GM18861 (cell line): ENCODE results near the gene COL6A3.

Experiments used
- ATAC-seq: cut with Tn5 transposase; IDR thresholded peaks from one replicate; pipeline ENCODE4 v1.9.1; 2021; ENCODE audit not compliant: unreplicated experiment

The COL6A3 gene, protein sequence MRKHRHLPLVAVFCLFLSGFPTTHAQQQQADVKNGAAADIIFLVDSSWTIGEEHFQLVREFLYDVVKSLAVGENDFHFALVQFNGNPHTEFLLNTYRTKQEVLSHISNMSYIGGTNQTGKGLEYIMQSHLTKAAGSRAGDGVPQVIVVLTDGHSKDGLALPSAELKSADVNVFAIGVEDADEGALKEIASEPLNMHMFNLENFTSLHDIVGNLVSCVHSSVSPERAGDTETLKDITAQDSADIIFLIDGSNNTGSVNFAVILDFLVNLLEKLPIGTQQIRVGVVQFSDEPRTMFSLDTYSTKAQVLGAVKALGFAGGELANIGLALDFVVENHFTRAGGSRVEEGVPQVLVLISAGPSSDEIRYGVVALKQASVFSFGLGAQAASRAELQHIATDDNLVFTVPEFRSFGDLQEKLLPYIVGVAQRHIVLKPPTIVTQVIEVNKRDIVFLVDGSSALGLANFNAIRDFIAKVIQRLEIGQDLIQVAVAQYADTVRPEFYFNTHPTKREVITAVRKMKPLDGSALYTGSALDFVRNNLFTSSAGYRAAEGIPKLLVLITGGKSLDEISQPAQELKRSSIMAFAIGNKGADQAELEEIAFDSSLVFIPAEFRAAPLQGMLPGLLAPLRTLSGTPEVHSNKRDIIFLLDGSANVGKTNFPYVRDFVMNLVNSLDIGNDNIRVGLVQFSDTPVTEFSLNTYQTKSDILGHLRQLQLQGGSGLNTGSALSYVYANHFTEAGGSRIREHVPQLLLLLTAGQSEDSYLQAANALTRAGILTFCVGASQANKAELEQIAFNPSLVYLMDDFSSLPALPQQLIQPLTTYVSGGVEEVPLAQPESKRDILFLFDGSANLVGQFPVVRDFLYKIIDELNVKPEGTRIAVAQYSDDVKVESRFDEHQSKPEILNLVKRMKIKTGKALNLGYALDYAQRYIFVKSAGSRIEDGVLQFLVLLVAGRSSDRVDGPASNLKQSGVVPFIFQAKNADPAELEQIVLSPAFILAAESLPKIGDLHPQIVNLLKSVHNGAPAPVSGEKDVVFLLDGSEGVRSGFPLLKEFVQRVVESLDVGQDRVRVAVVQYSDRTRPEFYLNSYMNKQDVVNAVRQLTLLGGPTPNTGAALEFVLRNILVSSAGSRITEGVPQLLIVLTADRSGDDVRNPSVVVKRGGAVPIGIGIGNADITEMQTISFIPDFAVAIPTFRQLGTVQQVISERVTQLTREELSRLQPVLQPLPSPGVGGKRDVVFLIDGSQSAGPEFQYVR (N-terminal part only)

DNA sequence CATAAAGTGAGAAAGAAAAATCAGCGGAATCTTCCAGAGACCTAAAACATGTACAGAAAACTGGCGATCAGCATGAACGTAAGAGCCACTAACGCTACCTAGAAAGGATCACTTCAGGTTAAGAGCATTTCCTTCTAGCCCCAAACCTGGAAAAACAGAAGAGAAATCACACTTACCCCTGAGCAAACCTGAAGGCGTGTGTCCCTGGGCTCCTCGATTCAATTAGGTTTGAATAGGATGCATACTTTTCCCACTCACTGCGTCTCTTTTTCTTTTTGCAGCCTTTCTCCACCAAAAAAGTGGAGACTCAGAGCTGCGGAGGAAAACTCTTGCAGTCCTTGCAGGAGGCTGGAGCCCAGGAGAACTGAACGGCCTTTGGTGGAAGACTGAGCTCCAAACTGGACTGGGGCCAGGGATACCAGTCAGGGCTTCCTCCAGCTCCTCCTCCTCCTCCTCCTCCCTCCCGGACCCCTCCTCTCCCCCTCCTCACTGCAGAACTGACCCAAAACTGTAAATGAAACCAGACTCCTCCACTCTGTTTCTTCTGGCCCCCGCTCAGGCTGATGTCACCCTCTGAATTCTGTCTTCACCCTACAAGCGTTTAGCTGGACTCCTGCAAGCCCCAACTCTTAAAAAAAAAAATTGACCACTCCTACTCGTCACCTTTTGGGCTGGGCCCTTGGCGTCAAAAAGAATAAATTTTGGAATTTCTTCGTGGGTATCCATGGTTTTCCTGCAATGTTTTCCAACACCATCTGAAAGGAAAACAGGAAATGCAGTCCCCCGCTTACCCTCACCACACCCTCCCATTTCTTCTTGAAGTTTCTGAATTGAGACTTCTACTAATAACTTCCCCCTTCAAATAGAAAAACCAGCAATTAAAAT, at the start of gene COL6A3:
Gene COL6A3 (minus strand): TSS at position 388 of the 885 bp plus-strand sequence. CDS start 17,347 bp downstream, outside the sequence.
- no peak for ATAC-seq

DNA sequence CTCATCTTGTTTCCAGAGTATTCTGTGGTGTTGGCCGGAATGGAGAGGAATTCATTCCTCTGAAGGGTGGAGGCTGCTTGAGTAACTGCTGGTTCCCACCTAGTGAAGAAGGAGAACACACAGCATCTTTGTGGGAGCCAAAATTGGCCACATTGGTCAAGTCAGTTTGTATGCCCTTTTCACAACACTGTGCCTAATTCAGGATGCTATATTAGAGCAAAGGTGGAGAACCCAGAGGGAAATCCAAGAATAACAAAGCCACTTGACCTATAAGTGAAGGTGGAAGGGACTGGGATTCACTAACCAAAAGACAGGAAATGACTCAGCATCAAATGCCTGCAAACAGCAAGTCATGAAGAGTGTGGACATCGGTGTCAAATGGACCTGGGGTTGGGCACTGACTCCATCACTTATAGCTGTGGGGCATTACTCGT, 45.8 kb upstream of the COL6A3 start:
- no peak for ATAC-seq

DNA sequence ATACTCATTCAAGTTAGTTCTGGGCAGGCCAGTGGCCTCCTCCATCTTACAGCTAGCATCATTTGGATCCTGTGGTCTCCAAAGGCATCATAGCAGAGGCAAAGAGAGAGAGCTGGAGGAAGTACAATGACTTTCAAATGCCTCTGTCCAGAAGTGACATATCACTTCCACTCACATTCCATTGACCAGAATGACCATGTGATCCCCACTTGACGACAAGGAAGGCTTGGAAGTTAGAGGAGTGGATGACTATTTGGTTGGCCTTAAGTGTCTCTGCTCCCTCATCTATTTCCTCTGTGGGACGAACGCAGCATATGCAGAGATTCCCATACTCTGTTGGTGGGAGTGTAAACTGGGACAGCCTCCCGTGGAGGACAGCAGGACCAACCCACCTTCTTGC, 45.3 kb upstream of the COL6A3 start:
- no peak for ATAC-seq

- ATAC-seq = no peak
These were observed 44.6 kb upstream of the COL6A3 start for GRCh38 chr2:237458519-237458918.

GRCh38 chr2:237457388-237457941, 43.5 kb upstream of the COL6A3 start:
- no peak for ATAC-seq

DNA sequence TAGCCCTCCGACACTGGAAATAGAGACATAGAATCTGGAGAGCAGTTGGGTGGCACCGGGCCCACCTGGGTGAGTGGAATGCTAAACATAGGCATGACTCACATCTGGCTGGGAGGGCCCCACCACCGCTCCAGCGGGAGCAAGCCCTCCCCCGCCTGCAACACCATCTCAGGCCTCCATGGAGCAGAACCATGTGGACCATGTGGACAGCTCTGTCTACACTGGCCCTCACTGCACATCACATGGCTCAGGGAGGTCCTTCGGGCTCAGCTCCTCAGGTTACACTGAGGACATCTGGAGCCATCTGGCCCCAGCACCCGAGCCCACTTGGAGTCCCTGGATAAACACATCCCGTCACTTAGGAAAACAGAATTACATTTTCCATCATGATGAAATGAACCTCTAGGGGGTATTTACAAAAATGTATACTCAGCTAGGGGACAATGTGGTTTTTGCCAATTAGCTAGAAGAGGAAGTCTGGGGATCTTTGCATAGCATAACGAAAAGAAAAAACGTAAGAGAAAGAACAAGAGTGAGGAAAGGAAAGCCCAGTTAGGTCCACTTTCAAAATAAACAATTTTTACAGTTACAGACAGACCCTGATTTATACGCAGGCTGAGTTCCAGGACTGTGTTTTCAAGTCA, 42.4 kb upstream of the COL6A3 start:
- ATAC-seq = no peak

DNA sequence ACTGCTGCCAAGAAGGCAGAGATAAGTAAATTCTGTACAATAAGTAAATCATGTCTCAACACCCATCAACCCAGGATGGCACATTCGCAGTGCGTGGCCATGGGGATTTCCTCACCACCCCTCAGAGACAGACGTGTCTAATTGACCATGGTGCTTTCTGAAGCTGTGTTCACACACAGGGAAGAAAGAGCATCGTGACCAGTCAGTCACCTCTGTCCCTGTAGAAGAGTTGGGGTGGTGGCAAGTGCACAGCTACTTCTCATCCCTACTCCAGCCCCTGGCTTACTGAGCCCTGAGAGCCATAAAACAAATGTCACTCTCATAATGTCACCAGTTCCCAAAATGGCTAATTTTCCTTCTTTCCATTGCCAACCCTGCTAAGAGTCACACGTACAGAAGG, 41.8 kb upstream of the COL6A3 start:
- no peak for ATAC-seq

DNA sequence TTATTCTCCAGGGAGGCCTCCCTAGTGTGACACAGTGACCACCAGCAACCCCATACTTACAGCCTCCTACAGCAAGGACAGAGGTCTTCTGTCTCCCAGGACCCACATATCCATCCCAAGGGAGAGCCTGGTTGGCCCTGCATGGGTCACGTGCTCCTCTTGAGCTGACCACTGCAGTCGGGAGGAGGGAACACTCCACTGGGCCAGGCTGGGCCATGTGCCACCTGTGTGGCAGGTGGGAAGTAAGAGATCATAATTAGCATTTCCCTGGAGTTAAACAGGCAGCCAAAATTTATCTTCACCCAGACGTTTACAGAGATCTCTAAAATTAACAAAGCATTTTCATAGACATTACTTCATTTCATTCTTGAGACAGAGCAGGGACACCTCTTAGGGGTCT, 39.7 kb upstream of the COL6A3 start:
- no peak for ATAC-seq

- ATAC-seq = no peak
These were observed 38.9 kb upstream of the COL6A3 start for GRCh38 chr2:237452861-237453260.

DNA sequence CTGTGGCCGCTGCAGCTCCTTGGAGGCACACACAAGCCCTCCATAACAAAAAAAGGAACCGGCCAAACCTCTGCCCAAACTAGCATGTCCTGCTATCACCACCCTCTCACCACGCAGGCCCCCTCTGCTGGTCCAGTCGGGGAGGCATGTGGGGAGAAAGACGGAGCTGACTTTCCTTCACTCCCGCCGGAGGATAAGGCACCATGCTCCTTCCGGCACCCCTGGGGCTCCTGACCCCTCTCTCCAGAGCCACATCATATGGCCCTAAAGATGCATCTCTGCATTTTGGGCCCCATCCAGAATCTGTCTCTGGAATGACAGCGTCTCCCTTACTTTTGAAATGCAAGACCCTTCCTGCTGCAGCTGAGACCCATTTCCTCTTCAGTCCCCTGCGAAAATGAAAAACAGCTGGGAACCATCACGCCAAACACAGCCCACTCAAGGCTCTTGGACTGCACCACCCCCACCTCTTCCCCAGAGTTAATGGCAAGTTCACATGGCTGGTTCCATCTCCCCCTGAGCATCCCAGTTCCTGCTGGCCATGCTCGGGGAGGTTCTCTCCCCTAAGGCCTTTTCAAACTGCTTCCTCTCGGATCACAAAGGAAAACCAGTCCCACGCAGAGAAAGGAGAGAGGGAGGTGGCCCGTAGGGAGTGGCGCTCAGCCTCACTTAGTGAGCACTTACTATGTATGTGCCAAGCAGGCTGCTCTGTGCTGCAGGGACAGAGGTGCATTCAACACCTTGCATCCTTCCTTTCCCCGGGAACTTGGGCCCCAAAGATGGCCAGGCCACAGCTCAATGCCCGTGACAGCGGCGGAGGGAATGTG, 37.9 kb upstream of the COL6A3 start:
- ATAC-seq = no peak

GRCh38 chr2:237450583-237450982, 36.6 kb upstream of the COL6A3 start:
- no peak for ATAC-seq

GRCh38 chr2:237450108-237450507, 36.1 kb upstream of the COL6A3 start:
- no peak for ATAC-seq

- ATAC-seq = no peak
These were observed 35.4 kb upstream of the COL6A3 start for GRCh38 chr2:237449193-237449881.

DNA sequence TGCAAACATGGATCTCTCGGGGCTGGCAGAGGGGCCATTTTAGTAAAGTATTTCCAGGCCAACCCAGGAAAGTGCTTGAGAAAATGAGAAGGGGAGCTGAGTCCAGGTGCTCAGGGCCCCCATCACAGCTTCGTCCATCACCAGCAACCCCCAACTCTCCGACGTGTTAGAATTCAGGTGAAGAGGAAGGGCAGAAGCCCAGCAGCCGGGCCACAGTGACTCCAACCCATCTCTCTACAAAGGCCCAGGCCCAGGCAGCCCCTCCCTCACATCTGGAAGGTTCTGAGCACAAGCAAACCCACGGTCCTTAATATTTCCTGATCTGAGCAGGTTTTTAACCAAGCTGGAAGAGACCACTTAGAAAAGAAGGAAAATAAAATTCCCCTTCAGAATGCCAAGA, 34.7 kb upstream of the COL6A3 start:
- ATAC-seq = no peak

- ATAC-seq = no peak
These were observed 34.2 kb upstream of the COL6A3 start for GRCh38 chr2:237448171-237448570.

DNA sequence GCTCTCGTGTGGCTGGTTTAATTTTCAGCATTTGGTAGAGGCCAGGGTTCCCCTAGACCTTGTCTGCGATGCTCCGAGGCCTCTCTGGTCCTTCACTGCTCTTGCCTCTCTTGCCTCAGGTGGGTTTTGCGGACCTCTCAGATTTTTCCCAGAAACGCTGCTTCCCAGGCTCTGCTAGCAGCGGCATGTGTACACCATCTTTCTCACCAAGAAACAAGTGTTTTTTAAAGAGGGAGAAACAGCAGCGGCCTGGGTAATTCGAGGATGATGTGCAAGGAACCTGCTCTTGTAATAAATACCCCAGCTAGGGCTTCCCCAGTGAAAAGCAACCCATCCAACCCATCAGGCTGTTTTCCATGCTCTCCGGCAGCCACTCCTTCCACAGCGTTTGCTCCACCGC, 33.5 kb upstream of the COL6A3 start:
- no peak for ATAC-seq

DNA sequence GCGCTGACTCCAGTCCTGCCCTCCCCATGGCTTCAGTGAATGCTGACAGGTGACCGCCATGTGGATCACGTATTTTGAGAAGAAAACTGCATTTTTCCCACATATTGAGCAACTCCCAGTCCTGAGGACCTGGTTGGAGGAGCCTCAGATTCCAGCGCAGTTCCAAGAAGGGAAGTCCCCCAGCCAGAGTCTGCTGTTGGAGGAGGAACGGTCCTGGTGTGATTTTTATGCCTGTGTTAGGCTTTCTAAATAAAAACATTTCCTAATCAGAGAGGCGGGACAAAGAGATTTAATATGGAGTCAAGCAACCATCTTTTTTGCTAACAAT, 32.3 kb upstream of the COL6A3 start:
- ATAC-seq = no peak
